Activated CD4-positive, CD25-positive, alpha-beta regulatory T cell treated with anti-CD3 and anti-CD28 coated beads, Interleukin-2, amount 50 U/mL, for 72 hours (primary cell): ENCODE data around the gene BANK1.
"Not testable (repeated sequence)": the region's sequence is repeated elsewhere in the genome, so short reads cannot be mapped to it uniquely, and the experiment has no call there.

Source experiments
- DNase-seq: peaks from one replicate; pipeline ENCODE4 v3.0.0; 2021

BANK1 gene

GRCh38 chr4:101824500-101824899, 34.0 kb downstream of the BANK1 start:
- no peak for DNase-seq

- DNase-seq, result no peak
Observed at GRCh38 chr4:101825953-101826352, 35.4 kb downstream of the BANK1 start.

GRCh38 chr4:101831816-101832215, 41.3 kb downstream of the BANK1 start:
- DNase-seq, result no peak

- DNase-seq, result no peak
Observed at GRCh38 chr4:101833480-101833879, 43.0 kb downstream of the BANK1 start.

- DNase-seq, result no peak
Observed at GRCh38 chr4:101835121-101835904, 44.8 kb downstream of the BANK1 start.

- no peak for DNase-seq
Observed at GRCh38 chr4:101843054-101843453, 52.5 kb downstream of the BANK1 start.

- DNase-seq, result no peak
Observed at GRCh38 chr4:101846550-101846949, 56.0 kb downstream of the BANK1 start.

- no peak for DNase-seq
Observed at GRCh38 chr4:101850698-101851097, 60.2 kb downstream of the BANK1 start.

GRCh38 chr4:101851672-101852071, 61.1 kb downstream of the BANK1 start:
- no peak for DNase-seq

GRCh38 chr4:101853028-101853427, 62.5 kb downstream of the BANK1 start:
- no peak for DNase-seq

GRCh38 chr4:101853691-101854090, 63.2 kb downstream of the BANK1 start:
- no peak for DNase-seq

- DNase-seq, result no peak
Observed at GRCh38 chr4:101855239-101855638, 64.7 kb downstream of the BANK1 start.

- no peak for DNase-seq
Observed at GRCh38 chr4:101856149-101856548, 65.6 kb downstream of the BANK1 start.

GRCh38 chr4:101857176-101857575, 66.6 kb downstream of the BANK1 start:
- no peak for DNase-seq

- no peak for DNase-seq
Observed at GRCh38 chr4:101858641-101859040, 68.1 kb downstream of the BANK1 start.

- no peak for DNase-seq
Observed at GRCh38 chr4:101862595-101862994, 72.1 kb downstream of the BANK1 start.

GRCh38 chr4:101864660-101865059, 74.1 kb downstream of the BANK1 start:
- DNase-seq, result no peak

- DNase-seq, result no peak
Observed at GRCh38 chr4:101865501-101866062, 75.1 kb downstream of the BANK1 start.

GRCh38 chr4:101870874-101871273, 80.3 kb downstream of the BANK1 start:
- DNase-seq, result no peak

- no peak for DNase-seq
Observed at GRCh38 chr4:101871962-101872676, 81.6 kb downstream of the BANK1 start.

- DNase-seq, result no peak
Observed at GRCh38 chr4:101885574-101885973, 95.0 kb downstream of the BANK1 start.

- no peak for DNase-seq
Observed at GRCh38 chr4:101886826-101887225, 96.3 kb downstream of the BANK1 start.

- no peak for DNase-seq
Observed at GRCh38 chr4:101888472-101888871, 97.9 kb downstream of the BANK1 start.

GRCh38 chr4:101905527-101905926, 115.0 kb downstream of the BANK1 start:
- not testable (repeated sequence) for DNase-seq
